ENCODE measurements around the gene F5.

Gene F5

DNA sequence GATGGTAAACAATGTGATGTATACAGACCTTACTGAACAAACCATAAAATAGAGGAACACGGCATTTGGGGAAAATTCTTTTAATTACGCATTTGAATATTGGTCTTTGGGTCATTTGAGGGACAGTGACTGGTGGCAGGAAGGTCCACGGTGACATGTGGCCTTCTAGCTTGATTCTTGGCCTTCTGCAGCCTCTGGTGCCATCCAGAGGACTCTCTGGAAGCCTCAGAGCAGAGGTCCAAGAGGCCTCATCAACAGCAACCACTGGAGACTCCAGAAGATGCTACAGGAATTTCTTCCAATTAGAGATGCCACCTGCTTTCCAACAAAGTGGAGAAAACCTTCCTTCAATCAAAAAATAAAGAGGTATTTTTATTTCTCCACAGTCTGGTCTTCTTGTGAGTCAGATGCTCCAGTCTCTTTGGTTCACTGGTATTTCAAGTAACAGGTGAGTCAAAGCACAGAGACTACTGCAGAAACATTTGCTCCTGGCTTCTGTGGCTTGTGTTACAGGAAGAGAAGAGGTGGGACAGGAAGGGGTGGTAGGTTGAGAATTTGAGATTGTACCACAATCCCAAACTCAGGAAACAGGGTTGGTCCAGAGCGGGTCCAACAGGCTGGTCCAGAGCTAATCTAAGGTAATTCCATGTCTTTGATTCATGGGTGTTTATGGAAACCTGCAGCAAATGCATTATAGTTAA is 2.7 kb upstream of the F5 start:
- DNase-seq: no peak

DNA sequence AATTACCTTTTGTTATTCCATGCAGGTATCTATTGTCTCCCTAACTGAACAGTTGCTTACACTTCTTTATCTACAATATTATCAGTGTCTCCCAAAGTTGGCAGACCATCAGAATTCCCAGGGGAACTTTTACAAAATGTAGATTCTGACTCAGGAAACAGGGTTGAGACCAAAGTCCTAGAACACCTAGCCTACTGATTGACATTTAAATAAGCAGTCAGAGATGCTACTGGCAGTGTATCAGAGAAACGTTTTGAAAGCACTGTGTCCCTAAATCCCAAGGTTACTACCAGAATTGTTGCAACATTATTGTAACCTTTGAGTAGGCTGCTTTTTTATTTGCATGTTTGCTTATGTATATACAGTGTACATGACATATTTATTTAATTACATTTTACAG is 1.8 kb upstream of the F5 start:
- no peak for DNase-seq

DNA sequence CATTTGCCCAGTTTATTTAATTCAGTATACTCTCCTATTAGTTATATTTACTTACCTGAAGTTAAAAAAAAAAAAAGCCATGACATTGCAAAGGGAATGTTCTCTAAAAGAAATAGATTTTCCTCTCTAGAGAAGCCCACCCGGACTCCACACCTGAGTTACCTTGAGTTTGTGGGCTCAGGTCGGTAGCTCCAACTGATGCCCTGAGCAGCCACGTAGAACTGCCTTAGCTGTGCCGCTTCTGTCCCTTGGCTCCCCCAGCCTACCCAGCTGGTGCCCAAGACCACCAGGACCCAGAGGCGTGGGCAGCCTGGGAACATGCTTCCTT is 250 bp downstream of the F5 start:
- DNase-seq: no peak

DNA sequence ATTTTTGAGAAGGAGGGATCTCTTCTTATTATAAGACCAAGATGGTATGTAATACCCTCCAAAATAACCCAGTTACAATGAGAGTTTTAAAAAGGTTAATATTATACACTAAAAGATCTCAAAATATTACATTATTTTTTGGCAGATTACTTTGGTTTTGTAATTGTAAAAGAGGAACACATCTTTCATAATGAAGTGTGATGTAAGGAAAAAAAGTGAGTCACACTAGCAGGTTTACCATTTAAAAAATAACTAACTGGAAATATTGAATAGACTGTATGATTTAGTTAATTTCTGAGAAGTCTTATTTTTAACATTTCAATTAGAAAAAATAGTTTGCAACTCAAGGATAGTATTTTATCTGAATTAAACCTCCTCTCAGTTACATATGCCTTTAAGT is 1.1 kb downstream of the F5 start:
- DNase-seq: no peak

DNA sequence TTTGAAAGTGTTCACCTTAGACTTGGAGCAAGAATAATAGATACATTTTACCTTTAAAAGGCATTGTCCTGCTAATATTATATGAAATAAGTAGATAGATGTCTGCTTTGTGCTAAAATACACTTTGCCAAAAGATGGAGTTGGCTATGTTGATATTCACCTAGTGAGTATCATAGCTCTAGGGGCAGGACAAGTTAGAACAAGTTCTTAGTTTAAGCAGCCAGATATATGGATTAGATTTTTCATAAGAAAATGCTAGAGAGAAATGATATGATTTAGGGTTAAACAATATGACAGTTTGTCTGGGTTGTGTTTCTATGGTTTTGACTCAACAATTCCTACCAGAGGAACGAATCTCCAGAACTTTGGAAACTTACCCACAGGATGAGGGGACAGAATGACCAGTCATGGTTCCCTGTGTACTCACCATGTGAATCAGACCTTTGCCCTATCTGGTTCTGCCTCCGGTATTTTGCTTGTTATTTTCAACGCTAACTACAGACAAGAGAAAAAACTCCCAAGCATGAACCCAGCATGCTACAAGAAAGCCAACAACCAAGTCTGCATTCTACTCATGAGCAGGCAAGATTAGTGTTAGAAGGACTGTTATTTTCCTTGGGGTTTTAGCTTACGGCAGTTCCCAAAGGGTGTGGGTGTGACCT is 1.7 kb downstream of the F5 start:
- no peak for DNase-seq

DNA sequence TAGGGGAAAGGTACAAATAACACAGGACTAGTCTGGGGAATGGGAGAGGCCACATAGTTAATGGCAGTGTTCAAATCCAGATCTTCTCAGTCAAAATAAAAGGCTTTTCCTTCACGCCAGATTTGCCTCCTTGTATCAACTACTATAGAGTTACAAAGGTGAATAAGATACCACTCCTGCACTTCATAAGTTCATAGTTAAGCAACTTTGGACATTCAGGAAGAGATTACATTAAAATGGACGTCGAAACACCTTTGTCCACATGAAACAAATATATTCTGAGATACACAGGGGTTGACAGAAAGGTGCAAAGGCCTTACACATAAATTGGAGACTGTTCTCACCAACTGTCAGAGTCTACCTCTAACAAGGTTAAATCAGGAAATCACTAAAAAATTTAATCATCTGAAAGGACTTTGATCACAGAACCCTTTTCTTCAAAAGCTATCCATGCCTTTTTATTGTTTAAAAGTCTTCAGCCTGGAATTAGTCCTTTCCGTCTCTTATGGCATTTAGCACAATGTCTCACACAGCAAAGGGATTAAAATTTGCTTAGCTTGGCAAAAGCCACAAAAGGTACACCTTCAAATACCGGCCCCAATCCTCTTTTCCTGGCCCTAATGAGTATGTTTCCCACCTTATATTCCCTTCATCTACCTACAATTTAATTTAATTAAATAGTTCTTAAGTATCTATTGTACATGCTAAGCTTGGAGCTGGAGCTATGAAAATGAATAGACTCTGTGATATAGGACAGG is 8.1 kb downstream of the F5 start:
- DNase-seq: no peak

DNA sequence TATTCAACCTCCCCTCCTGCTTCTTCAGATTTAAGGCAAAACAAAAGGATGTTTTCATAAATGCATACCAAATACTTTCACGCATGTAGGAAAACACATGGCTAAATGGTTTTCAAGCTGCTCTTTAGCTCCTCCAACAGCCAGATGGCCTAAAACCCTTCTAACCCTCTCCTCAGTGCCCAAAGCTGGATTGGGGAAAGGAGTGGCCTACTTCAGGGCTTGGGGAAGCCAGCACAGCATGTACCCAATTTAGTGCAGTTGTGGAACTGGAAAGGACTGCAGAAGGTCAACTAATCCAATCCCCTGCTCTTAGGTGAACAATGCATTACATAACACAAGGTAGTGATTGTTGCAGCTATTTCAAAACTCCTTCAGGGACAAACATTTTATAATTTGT is 9.3 kb downstream of the F5 start:
- DNase-seq: no peak

DNA sequence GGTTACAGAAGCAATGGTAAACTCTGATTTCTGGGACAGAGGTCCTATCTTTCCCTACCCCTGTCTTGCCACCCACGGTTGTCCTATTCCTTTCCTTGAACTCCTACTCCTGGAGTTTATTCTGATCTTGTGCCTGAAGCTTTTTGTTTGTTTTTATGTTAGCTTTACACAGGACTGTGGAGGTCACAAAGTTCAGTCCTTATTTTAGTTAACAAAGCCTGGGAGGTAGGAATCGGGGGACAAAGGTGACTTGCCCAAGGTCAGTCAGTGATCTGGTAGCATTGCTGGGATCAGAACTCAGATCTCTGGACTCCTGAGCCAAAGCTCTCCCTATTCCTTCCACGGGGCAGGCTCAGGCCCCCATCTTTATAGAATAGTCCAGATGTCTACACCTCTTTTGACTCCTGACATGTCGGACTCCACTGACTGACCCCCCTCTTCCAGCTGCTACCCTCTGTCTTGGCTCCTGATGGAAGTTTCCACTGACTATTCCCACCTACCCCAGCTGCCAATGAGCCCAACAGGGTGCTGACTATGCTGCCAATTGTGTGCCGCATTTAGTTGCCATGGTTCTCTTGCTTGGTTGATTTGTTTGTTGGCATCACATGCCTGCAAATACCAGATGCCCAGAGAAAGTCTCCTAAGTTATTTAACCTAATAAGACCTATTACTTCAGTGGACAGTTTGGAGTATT is 9.9 kb downstream of the F5 start:
- DNase-seq: peak in 6 of 56 donors; percentile 0 to 28 (median 2)

DNA sequence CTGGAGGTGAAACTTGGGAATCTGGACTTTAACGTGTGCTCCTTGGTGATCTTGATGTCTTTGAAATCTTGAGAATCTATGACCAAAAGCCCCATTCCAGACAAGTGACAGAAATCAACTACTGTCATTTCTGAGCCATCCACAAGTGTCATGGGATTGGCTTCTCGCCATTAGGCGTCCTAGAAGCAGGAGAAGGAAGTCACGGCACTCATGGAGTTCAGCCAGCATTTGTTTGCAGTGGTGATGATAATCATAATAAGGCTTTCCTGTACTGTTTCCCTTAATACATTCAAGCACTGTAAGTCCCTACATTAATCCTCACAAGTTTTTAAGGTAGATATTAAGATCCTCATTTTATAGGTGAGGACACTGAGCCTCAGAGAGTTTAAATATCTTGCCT is 11.9 kb downstream of the F5 start:
- no peak for DNase-seq

DNA sequence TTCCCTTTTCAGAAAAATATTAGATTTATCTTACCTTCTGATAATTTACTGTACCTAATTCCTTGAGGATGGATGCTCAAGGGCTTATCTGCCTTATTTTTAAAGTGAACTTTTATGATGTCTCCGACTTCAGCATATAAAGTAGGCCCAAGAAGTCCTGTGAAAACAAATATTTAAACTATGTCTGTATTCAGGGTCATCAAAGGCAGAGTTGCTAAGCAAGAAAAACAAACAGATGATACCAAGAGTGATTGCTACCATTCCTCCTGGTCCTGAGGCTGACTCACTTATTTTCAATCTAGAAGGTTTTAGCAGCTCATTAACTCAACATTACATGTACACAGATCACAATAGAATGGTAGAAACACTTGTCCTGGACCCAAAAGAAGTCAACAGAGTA is 14.1 kb downstream of the F5 start:
- DNase-seq: no peak

DNA sequence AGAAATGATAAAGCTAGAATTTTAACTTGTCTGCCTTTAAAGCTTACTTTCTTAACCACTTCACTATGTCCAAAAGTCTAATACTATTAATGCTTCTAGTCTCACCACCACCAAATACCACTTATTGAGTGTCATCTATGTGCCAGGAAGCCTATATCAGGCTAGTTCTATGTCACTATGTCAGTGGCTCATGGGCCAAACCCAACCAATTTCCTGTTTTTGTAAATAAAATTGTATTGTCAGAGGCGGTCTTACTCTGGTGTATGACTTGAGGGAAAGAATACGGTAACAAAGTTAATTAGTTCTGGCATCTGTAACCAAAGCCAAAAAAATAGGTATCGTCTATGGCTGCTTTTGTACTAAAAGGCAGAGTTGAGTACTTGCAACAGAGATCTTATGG is 14.8 kb downstream of the F5 start:
- no peak for DNase-seq

DNA sequence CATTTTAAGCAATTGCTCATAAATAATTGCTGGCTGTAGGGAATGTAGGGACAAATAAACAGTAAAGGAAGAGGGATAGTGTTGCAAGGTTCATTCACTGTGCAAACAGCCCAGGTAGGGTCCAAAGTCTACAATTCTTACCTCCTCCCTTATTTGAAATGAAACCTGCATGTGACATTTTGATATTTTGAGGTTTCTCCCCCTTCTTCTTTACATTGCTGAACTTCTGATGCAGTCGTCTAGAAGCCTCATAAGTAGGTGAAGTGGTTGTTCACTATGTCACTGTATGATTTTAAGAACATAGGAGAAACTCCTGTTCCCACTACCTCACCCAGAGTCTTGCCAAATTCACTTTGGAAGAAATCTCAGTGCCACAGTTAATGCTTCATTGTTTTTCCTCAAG is 16.1 kb downstream of the F5 start:
- DNase-seq: no peak

DNA sequence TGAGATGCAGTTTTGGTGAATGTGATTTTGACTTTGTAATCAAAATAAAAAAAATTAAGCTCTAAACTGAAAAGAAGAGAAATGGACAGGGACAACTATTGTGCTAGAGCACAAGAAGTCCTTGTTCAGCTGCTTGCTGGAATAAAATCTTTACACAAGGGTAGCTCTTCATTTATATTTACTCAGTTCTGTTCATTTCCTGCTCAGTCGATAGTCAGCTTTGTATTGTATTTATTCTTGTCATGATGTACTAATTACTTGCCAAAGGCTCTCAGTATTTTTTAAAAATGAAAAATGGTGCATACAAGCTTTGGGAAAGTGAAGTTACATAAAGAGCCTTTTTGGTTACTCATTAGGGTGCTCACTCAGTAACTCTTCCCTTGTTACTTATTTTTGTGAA is 17.8 kb downstream of the F5 start:
- no peak for DNase-seq

DNA sequence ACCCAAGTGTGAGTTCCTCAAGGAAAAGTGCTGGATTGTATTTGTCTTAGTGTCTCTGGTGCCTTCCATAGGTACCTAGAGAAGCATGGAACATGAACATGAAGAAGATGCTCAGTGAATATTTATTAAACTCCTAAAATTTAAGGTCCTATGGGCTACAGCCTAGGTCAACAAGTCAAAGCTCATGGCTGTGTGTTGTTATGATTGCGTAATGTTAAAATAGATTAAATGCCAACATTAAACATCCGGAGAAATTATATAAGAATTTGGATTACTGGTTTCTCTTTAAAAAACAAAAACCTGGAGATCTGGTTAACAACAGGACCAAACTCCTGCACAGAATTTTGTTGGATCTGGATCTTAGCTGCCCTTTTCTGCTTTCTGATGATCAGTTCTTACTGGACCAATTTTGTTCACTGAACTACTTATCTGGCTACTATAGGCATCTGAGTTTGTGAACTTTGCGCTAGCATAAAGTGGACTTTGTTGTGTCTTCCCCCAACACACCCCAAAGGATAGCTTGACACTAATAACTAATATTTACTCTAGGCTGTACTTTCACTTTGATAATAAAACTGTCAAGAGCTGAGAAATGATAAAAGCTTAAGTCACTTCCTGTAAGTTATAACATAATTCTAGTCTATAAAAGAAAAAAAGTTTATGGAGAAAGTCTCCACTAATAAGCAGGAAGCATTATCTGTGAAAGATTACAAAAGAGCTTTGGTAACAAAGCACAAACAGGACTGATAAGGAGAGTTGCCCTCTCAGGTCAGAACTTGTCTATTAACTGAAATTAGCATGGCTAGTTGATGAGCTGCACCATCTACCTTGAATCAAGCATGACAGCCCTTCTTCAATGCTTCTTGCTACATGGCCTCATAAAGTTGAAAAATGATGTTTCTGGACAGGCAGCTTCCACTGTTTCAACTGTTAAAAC is 20.7 kb downstream of the F5 start:
- DNase-seq: no peak

DNA sequence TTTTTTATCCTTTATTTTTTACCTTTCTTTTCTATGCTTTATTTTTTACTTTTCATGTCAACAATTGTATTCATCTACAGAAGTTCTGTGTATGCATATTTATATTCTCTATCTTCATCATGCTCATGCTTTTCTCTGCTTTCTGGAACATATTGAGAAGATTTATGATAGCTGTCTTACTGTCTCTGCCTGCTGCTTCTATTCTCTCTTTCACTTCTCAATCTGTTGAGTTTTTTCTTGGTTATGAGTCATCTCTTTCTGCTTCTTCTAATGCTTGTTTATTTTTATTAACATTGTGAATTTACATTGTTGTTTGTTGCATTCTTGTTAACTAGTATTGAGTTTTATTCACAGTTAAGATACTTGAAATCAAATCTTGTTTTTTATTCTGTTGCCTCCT is 22.6 kb downstream of the F5 start:
- DNase-seq: no peak

DNA sequence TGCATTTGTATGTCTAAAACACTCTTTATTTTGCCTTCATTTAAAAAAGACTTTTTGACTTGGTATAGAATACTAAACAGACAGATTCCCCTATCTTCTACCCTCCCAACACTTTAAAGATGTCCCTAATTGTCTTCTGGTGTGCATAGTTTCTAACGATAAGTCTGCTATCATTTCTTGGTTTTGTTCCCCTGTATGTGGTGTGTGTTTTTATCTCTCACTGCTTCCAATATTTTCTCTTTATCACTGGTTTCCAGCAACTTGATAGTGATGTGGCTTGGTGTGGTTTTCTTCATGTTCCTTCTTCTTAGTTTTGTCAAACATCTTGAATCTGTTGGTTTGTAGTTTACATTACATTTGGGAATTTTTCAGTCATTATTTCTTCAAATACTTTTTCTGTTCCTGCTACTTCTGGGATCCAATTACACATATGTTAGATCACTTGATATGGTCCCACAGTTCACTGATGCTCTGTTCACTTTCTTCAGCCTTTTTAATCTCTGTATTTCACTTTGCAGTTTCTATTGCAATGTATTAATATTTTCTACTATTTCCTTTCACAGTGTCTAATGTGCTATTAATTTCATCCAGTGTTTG is 23.2 kb downstream of the F5 start:
- no peak for DNase-seq

DNA sequence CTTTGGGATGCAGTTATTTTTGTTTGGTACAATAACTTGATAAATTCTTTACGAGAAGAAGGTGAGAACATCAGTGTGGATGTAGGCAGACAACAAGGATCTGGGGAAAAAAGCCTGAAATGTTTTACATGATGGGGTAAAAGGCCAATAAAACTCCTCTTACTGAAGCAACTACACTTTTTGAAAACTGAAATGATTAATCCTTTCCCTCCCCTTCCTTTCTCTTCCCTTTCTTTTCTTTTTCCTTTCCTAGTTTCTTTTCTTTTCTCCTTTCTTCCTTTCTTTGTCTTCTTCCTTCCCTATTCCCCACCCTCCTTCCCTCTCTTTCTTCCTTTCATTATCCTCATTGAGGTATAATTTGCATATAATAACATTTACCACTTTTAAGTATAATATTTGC is 24.6 kb downstream of the F5 start:
- DNase-seq: no peak

DNA sequence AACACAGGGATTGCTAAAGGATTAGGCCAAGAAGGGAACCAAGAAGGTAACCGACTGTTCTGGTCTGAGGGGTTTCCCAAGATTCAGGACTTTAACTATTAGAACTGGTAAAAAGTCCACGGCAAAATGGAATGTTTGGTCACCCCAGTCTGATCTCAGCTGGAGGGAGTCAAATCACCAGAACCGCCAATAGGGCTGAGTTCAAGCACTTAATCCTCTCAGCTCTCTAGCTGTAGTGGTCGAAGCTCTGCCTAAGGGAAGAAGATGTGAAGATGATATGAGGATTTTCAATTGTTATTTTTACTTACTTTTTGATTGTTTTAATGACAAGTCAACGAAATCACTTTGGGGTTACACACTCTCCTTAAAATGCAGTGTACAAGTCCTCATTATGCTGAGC is 29.1 kb downstream of the F5 start:
- no peak for DNase-seq

DNA sequence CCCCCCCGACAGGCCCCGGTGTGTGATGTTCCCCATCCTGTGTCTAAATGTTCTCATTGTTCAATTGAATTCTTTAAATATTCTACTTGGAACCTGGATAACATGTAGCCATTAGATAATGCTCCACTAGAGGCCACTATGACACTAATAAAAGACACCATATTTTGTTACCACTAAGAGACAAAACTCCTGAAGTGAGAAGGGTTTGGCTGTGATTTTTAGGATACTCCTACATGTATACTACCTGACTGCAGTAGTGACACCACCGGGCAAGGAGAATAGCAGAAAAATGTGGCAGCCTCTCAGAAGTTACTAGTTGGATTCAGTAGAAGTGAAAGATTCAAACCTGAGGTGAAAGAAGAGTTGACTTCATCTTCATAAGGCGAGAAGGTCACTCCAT is 36.0 kb downstream of the F5 start:
- DNase-seq: no peak

DNA sequence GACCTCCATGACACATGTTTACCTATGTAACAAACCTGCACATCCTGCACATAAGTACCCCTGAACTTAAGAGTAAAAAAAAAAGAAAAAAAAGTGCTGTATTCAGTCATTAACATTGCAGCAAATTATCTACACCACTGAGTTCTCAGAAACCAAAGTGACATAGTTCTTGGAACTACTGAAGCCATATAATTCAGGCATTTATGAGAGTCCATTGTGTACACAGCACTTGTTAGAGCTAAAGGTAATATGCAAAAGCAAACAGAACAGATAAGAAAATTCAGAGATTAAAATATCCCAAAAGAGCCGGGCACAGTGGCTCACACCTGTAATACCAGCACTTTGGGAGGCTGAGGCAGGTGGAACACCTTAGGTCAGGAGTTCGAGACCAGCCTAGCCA is 38.0 kb downstream of the F5 start:
- no peak for DNase-seq

All from amygdala (tissue), 56 donors.